ENCODE results near the gene FEN1. TPM values are rescaled to one million over a fixed set of nuclear protein-coding genes. Genes with fewer than 3 reads are reported as not detected.

The FEN1 gene
- total RNA-seq, 6 donors from 2014 or later = 6.0 to 9.1 (median 7.0) TPM

DNA sequence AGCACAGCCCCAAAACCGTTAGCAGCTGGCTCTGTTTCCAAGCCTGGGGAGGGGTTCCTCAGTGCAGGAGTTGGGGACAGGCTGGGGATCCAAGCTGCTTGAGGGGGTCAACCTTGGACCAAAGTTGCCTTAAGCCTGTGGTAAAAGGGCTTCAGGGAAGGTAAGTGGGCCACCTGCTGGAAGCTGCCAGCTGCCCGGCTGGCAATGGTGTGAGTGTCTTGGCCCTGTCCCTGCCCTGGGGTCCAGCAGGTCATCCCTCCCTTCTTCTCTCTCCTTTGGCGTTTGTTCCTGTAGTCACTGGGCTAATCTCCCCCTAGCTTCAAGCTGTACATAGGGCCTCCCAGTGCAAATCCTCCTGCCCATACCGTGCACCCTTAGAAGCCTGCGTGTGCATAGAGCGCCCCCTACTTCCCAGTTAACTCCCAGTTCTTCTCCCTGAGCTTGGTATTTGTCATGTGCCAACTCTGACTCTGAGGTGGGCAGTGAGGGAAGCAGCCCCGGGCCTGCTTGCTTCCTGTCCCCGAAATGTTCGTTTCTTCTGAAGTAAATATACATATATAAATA lies 4.7 kb upstream of the FEN1 start:
- ATAC-seq (ENCODE audit: low FRiP score in 2 of 2) = no peak
- 60 to 63% methylated on average over 7 to 9 of the region's 9 CpGs for WGBS, 2 donors
- DNase-seq = no peak

DNA sequence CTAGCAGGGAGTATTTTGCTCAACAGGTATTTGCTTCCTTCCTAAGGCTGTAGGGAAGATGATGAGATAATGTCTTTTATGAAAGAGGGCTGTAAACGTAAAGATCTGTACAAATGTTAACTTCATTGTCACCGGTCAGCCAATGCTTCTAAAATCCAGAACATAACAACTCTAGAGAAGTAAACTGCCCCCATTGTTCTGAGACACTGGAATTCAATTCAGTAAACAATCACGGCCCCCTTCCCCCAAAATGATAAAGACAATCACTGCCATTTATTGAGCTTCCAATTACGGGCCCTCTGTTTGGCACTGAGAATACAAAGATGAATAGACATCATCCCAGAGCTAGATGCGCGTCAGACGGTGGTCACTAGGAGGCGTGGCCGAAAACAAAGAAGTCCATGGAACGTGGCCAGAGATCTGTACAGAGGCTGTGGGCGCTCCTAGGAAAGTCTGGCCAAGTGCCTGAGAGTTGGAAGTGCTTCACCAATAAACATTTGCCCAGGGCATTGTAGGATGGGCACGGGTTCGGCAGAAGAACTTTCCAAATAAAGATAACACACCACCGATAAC lies 888 bp upstream of the FEN1 start:
- TF ChIP-seq, protein P1, sequence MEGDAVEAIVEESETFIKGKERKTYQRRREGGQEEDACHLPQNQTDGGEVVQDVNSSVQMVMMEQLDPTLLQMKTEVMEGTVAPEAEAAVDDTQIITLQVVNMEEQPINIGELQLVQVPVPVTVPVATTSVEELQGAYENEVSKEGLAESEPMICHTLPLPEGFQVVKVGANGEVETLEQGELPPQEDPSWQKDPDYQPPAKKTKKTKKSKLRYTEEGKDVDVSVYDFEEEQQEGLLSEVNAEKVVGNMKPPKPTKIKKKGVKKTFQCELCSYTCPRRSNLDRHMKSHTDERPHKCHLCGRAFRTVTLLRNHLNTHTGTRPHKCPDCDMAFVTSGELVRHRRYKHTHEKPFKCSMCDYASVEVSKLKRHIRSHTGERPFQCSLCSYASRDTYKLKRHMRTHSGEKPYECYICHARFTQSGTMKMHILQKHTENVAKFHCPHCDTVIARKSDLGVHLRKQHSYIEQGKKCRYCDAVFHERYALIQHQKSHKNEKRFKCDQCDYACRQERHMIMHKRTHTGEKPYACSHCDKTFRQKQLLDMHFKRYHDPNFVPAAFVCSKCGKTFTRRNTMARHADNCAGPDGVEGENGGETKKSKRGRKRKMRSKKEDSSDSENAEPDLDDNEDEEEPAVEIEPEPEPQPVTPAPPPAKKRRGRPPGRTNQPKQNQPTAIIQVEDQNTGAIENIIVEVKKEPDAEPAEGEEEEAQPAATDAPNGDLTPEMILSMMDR (IDR thresholded peaks at IDR 0.05) = peak in 1 of 6 experiments; percentile 3
- TF ChIP-seq POLR2A (IDR thresholded peaks at IDR 0.05) = no peak
- Histone ChIP-seq H3K4me3 (peak overlapping the region; percentile 64 to 84 (median 75)), H3K9me3 (no peaks in the 10 kb centered on the region), H3K36me3 (peaks cover 16 to 50% (median 39%) of the 10 kb centered on the region in 4 donors), H3K27me3 (no peaks in the 10 kb centered on the region), H3K27ac (peak overlapping the region; percentile 96 to 99 (median 96)), H3K4me1 (peaks cover 17 to 26% (median 18%) of the 10 kb centered on the region in 4 donors)
- WGBS, 2 donors = 3 to 4% methylated on average over 14 of the region's 14 CpGs
- ATAC-seq (ENCODE audit: low FRiP score in 2 of 2) (peak; percentile 76 to 85), DNase-seq (peak in 1 of 2 donors; percentile 71)

More for the DNA sequence above, 4.7 kb upstream of the FEN1 start:
- H3K27ac ChIP-seq = no peak overlapping the region
- peaks cover 16 to 74% (median 62%) of the 10 kb centered on the region in 4 donors for H3K36me3 ChIP-seq
- no peaks in the 10 kb centered on the region for H3K9me3 ChIP-seq
- TF ChIP-seq POLR2A (IDR thresholded peaks at IDR 0.05) (no peak), POLR2AphosphoS5 (IDR thresholded peaks at IDR 0.05) (no peak), EP300 (IDR thresholded peaks at IDR 0.05) (no peak)
- TF ChIP-seq, protein P1 (IDR thresholded peaks at IDR 0.05) = peak in 3 of 6 experiments; percentile 16 to 35 (median 27)
- H3K4me1 ChIP-seq = peaks cover 9 to 16% (median 10%) of the 10 kb centered on the region in 4 donors
- H3K27me3 ChIP-seq = no peaks in the 10 kb centered on the region
- no peak overlapping the region for H3K4me3 ChIP-seq

DNA sequence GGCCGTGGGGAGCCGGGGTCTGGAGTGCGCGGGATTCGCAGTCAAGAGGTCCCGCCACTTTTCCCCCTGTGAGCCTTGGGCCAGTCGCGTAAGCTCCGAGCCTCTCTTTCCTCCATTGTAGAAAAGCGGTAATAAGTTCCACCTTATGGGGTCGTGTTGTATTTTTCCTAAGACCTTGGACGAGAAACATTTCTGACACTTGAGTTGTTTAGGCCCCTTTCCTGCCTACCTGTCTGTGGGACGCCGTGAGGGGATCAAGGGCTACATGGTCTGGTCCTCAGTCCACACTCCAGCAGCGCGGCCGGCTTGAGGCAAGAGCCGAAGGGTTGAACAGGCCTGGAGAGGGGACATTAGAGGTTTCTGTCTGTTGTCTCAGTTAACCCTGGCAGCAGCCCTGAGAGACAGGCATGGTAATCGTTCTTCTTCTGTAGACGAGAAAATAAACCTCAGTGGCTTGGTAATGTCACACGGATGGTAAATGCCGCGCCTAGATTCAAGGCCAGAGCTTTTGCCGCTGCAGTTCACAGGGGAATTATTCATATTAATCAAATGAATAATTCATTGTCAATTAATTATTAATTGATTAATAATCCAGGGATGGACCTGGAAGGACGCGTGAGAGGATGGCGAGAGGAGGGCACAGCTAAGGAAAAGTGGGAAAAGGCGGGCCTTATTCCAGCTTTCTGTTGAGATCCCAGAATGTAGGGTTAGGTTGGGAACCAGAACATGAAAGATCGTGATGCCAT lies 545 bp downstream of the FEN1 start:
- Histone ChIP-seq H3K4me1 (peaks cover 18 to 26% (median 22%) of the 10 kb centered on the region in 4 donors), H3K36me3 (peaks cover 9 to 36% (median 26%) of the 10 kb centered on the region in 4 donors), H3K9me3 (no peaks in the 10 kb centered on the region), H3K27ac (peak overlapping the region; percentile 96 to 99 (median 96)), H3K27me3 (no peaks in the 10 kb centered on the region), H3K4me3 (peak overlapping the region; percentile 64 to 84 (median 75))
- DNase-seq (no peak), ATAC-seq (ENCODE audit: low FRiP score in 2 of 2) (peak in 1 of 2 donors; percentile 19)
- no peak for TF ChIP-seq POLR2A (IDR thresholded peaks at IDR 0.05)
- no peak for TF ChIP-seq POLR2AphosphoS5 (IDR thresholded peaks at IDR 0.05)
- TF ChIP-seq EP300 (IDR thresholded peaks at IDR 0.05) = no peak
- TF ChIP-seq, protein P1 (IDR thresholded peaks at IDR 0.05) = no peak
- 4 to 8% methylated on average over 15 to 29 of the region's 29 CpGs for WGBS, 2 donors

DNA sequence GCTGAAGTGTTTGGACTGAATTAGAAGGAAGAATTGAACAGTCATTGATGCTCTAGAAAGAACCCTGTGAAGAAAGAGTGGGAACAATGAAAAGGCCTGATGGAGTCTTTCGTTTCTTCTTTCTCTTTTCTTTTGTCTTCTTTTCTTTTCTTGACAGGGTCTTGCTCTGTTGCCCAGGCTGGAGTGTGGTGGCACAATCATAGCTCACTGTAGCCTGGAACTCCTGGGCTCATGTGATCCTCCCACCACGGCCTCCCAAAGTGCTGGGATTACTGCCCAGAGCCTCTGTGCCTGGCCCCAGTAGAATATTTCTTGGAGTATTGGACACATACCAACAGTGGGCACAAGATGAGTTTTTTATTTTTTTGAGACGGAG lies 1.1 kb downstream of the FEN1 start:
- Histone ChIP-seq H3K9me3 (no peaks in the 10 kb centered on the region), H3K27ac (no peak overlapping the region), H3K4me3 (peak overlapping the region in 1 of 4 donors; percentile 64), H3K4me1 (peaks cover 18 to 26% (median 22%) of the 10 kb centered on the region in 4 donors), H3K27me3 (no peaks in the 10 kb centered on the region), H3K36me3 (peaks cover 4 to 30% (median 22%) of the 10 kb centered on the region in 4 donors)
- ATAC-seq (ENCODE audit: low FRiP score in 2 of 2) = no peak
- WGBS, 2 donors = 52 to 76% methylated on average over 3 of the region's 3 CpGs
- no peak for DNase-seq
- TF ChIP-seq EP300 (IDR thresholded peaks at IDR 0.05) (no peak), POLR2AphosphoS5 (IDR thresholded peaks at IDR 0.05) (no peak), POLR2A (IDR thresholded peaks at IDR 0.05) (no peak)
- TF ChIP-seq, protein P1 (IDR thresholded peaks at IDR 0.05) = no peak

Measured in upper lobe of left lung (tissue), 6 donors.